ENCODE data around the gene TRPM5.

TRPM5 gene

DNA sequence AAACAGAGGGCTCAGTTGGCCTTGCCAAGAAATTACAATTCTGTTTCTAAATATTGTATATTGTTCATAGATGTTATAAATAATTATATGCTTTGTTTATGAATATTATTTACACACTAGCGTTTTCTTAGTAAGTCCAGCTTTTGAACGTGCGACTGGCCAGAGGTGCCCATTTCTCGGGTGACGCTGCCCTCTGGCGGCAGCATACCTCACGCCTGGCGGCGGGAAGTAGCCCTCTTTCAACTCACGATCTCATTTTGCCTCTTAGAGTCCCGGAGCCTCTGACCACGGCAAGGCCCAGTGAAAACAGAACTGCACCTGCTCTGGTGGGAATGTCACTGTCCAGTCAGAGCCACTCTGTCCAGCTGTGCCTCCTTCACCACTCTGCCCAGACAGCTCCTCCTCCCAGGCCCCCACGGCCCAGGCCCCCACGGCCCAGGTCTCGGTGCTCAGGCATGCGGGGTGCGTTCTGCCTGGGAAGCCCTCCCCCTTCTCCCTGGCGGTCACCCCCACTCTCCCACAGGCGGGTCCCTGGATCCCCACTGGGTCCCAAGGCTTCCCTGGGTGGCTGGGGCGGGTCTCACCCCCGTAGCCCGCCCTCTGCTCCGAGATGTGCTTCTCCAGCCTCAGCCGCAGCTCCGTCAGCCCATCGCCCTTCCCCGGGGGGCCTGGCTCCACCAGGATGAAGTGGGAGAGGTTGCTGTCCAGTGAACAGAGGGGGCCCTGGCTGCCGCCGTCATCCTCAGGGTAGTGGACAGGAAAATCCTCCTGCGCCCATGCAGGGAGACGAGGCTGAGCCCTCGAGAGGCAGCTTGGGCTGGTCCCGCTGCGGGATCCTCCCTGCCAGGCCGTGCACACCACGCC lies 24.4 kb downstream of the TRPM5 start:
- no peak for DNase-seq

DNA sequence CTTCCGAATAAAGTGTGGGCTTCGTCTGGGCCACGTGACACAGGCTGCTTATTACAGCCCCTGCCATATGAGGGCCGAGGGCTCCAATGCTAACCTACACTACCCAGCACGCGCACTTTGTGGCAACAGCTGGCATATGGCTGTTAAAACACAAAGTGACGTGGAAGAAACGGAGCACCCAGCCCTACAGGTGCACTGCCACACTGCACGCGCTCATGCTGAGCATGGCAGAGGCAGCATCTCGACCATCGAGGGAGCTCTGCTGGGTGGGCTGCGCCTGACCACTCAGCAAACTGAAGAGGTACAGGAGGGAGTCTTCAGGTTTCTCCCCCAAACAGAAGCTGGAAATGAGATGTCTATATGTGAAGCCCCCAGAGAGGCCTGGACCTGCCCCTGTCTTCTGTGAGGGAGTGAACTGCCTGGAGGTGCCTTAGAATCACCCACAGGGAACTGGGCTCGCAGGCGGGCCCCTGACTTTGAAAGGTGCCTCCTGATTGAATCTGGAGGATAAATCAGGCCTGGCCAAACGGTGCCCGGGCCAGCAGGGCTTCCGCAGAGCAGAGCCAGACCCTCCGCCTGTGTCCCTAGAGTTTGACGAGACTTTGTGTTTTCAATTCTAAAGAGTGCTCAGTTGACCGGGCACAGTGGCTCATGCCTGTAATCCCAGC lies 25.5 kb downstream of the TRPM5 start:
- DNase-seq, result no peak

DNA sequence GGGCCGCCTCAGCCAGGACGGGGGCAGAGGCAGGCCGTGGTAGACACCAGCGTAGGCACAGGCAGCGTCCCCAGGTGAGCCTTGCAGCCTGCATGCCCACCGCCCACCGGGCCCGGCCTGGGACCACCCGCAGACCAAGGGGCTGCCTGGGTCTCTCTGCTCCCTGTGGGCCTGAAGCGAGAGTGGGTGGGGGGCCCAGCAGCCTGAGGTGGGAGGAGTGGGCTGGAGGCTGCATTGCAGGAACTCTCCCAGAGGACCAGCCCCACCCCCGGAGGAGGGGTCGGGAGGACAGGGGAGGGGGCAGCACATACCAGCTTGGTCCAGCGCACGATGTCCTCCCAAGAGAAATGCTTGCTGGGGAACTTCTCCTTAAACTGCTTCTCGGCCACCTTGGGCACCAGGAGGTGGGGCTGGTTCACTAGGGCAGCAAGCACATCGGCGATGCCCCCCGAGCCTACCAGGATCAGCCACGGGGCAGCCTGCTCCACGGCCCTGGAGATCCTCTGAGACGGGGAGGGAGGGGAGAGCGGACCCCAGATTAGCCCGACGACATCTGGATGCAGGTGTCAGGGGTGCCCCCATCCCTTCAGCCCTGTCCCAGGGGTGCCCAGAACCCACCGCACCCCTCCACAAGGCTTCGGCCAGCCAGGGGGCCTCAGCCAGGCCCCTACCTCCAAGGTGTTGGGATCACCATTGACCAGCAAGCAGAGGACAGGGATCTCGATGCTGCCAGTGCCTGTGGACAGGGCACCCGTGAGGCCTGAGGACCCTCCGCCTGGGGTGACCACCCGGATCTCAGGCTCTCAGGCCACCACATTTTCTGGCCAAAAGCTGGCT lies 26.2 kb downstream of the TRPM5 start:
- DNase-seq, result no peak

DNA sequence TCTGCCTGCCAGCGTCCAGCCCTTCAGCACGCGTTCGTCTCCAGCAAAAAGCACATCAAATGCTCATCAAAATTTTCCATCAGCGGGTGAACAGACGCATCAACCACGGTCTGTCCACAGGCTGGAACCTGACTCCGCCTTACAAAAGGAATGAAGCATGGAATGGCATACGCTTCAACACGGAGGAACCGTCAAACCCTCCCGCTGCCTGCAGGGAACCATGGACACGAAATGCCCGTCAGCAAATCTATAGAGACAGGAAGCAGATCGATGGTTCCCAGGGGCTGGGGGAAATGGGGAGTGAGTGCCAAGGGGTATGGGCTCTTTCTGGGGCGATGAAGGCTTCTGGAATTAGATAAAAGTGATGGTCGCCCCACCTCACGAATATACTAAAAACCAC lies 27.5 kb downstream of the TRPM5 start:
- DNase-seq, result no peak

DNA sequence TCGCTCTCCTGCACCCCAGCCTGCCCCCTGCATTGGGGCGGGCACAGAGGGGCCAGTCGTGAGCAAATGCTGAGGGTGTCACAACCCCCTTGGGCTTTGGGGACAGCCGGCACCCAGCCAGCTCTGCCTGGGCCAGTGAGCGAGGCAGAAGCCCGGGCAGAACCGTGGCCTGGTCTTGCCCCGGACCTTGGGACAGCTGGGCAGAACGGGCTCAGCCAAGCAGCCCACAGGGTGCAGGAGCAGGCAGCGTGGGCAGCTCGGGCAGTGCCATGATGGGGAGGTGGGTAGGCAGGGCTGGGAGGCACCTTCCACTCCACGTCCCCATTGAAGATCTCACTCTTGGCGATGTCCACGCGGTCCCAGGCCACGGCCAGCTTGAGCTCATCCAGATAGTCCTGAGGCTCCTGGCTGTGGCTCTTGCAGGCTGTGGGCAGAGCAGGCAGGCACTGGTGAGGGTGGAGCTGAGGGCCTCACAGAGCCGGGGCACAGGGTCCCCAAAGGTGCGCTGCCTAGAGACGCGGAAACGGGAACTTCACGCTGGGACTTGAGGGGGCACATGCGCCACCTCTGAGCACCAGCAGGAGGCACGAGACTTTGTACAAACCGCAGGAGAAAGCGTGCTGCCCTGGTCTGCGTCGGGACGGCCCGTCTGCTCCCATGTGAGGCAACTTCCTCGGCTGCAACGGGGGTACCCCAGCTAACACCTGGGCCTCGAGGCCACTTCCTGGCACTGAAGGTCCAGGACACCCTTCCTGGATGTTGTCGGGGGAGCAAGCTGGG lies 28.5 kb downstream of the TRPM5 start:
- no peak for DNase-seq

DNA sequence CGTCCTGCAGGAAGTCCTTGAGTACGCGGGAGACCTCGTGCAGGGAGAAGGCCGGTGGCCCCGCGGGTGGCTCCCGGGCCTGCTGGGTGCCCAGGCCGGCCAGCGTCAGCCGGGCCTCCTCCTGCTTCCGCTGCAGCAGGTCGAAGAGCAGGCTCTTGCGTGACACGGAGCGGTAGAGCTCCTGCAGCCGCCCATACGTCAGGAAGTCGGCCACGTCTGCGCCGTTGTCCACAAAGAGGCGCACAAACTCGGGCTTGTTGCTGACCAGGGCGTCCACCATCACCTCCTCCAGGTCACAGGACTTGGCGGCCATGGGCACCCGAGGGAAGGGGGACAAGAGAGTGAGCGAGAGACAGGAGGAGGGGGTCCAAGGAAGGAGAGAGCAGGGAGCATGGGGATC lies 29.1 kb downstream of the TRPM5 start:
- no peak for DNase-seq

DNA sequence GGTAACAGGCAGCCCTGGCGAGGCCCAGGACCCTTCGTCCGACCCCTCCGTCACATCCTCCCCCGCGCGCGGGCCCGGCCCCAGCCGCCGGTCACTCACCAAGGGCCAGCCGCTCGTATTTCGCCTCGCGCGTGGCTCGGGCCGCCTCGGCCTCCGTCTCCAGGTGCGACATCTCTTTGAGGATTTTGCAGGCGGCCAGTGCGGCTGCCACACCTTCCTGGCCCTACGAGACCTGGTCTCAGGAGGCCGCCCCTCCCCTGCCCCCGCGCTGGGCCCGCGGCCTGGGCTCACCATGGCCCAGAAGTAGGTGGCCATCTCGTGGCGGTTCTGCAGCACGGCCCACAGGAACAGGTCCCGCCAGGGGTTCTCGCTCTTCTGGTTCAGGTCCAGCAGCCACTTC lies 29.7 kb downstream of the TRPM5 start:
- DNase-seq, result no peak

DNA sequence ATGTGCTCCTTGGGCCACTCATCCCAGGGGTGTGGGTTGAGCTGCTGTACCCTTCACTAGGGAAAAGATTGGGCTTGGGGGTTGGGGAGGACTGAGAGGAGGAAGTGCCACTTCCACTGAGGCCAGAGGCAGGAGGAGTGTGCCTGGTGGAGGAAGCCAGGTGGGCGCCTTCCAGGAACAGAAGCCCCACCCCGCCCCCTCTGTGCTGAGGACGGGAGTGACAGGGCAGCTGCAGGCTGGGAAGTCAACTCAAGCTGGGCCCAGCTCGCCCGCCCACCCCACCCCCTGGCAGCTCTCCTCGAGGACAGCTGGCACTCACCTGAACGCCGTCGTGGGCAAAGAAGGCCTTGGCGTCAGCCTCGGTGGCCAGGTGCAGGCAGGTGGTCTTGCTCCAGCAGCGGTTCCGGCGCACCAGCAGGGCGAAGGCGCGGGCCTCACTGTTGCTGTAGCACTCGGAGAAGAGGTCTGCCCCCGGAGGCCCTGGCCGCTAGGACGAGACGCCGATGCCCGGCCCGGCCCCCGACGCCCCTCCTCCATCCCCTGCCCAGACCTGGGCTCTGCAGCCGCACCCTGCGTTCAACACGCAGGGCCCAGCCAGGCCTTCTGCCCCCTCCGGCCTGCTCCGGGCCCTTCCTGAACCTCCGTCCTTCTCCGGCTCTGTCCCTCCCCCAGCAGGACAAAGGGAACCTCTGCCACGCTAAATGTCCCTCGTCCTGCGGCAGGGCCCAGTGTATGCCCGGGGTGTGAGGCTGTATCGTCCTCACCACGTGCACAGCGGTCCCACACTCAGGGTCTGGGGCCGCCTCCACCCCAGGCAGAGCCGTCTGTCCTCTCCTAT lies 30.4 kb downstream of the TRPM5 start:
- DNase-seq, result no peak

DNA sequence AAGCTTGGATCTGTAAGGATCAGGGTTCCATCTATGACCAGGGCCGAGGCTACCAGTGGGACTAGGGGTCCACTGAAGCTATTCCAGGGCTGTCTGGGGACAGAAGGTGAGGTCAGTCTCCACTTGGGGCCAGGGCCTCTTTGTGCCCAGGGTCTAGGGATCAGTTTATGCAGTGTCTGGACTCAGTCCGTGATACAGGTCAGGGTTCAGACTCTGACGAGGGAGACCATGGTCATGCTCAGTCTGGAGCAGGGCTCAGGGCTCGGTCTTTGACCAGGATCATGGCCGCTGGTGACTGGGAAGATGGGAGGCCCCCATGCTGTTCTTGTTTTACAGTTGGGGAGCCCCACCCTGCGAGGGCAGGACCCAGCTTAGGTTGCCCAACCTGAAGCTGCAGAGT lies 32.0 kb downstream of the TRPM5 start:
- no peak for DNase-seq

DNA sequence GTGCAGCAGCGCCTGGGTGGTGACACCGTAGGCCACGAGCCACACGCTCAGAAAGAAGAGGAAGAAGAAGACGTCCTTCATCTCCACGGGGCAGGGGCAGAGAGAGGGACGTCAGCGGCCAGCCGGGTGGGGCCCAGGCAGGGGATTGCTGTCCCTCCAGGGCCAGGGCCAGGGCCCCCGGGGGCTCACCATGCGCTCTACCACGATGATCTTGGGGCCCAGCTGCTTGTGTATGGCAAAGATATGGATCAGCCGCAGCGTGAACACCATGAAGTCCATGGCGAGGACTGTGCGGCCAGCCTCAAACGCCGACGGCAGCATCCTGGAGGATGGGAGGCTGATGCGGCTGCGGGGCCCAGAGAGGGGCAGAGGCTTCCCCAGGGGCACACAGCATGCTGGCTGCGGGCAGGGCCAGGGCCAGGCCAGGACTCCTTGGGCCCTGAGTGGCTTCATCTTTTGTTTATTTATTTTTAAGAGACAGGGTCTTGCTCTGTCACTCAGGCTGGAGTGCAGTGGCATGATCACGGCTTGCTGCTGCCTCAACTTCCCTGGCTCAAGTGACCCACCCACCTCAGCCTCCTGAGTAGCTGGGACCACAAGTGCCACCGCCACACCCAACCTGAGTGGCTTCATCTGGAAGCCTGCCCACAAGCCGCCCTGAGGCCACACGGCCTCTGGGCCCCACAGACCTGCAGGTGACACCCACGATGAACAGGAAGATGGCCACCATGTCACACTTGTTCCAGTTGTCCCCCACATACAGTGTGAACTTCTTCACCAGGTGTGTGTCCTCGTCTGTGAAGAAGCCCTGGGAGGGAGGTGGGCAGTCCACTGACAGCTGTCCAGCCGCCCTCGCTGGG lies 32.6 kb downstream of the TRPM5 start:
- no peak for DNase-seq

DNA sequence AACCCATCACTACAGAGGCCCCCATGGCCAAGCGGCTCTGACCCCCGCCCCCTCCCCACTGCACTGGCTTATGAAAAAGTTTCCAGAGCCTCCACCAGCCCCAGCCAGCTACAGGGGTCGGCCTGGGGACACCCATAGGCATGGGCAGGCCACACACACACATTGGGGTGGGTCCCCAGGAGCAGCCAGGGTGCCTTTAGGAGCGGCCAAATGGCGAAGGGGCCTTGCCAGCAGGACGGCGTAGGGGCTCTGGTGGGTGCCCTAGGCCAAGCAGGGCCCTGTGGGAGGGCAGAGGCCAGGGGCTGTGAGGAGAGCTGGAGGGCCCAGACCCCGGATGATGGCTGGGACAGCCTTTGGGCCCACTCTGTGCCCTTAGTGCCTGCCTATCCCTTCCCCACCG lies 33.7 kb downstream of the TRPM5 start:
- no peak for DNase-seq

DNA sequence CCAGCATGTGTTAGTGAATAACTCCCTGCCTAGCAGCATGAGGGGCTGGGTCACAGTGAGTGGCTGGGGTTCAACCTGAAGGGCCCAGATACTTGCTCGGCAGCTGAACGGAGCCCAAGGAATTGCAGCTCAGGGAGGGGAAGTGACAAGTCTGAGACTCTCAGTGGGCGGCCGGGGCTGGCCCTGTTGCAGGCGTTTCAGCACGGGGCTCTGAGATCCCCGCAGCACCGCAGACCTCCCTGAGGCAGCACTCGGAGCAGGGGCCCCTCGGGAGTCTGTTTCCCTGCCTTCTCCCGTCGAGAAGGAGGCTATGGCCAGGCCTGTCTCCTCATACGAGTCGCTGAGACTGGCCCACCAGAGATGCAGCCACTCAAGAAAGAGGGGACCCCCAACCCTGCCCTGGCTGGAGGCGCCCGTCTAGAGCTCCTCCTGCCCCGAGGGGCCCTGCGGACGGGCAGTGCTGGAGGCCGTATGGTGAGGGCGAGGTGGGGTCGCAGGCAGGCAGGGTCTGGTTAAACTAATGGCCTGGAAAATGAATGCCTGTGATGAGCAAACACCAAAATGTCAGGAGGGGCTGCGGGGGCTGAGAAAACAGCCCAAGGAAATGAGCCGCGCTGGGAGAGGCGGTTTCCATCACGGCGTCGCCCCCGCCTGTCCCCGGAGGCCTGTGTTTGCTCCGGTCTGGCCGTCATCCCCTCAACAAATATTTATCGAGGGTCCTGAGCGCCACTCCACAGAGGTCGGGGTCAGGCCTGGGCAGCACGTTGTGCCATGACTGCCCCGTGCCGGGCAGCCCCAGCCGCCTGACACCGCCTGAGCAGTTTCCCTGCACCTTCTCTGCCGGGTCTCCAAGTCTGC lies 34.5 kb downstream of the TRPM5 start:
- no peak for DNase-seq

DNA sequence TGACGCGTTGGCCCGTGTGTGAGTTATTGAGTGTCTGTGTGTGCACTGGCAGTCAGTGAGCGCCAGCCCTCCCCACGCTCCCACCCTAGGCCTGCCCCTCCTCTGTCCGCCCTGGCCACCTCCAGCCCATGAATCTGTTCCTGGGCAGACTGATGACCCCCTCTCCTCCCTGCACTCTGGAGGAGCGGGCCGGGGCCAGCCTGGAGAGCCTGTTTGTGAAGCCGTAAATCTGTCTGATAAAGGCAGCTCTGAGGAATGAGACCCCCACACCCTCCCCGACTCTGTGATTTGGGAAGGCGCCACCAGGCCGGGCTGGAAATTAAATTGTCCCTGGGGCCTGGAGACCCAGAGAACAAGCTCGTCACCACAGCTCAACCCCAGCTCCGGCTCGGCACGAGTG lies 35.2 kb downstream of the TRPM5 start:
- DNase-seq, result no peak

DNA sequence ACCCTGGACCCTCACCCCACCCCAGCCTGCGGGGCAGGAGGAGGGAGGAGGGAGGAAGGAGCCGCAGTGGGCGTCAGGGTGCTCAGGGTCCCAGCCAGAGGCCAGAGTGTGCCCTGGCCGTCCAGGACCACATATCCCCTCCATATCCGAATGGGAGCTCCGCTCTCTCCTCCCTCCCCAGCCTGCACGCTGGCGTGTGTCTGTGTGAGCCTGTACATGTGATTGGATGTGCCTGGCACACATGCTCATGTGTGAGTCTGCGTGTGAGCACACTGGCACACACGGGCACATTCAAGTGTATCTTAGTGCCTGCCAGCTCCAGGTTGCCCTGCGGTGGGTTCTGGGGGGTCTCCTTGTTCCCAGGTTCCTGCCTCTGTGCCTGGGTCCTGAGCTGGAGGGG lies 35.6 kb downstream of the TRPM5 start:
- DNase-seq, result no peak

DNA sequence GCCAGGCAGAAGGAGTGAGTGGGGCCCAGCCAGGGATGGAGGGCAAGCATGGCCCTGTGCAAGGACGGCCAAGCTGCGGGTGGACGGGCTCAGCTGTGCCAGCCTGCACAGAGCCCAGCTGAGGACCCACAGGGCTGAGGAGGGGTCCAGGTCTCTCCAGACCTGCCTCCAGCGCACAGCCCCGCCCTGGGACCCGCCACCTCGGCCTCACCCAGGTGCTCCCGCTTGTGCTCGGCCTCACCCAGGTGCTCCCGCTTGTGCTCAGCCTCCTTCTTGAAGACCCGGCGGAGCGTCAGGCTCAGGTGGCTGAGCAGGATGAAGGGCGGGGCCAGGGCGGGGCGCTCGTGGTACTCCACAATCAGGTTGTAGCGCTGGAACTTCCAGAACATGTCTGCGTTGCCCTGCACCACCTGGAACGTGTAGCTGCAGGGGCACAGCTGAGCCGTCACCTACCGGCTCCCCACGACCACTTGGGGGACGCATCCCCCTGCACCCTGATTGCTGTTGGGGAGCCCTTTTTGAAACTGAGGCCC lies 37.4 kb downstream of the TRPM5 start:
- no peak for DNase-seq

DNA sequence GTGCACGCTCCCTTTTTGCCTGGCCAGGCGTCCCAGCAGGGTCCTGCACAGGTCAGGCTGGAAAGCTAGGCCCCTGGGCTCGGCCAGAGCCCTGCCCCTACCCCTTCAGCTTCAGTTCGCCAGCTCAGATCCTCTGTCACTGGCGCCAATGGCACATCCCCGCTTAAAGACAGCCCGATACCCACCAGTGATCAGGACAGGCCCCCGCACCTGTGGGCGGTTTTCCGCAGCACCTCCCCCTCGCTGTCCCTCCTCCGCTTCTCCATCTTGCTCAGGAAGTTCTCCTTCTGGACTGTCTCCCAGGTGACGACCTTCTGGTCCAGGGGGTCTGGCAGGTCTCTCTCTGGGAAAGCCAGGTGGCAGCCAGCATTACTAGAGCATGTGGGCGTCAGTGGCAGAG lies 37.9 kb downstream of the TRPM5 start:
- DNase-seq, result no peak

DNA sequence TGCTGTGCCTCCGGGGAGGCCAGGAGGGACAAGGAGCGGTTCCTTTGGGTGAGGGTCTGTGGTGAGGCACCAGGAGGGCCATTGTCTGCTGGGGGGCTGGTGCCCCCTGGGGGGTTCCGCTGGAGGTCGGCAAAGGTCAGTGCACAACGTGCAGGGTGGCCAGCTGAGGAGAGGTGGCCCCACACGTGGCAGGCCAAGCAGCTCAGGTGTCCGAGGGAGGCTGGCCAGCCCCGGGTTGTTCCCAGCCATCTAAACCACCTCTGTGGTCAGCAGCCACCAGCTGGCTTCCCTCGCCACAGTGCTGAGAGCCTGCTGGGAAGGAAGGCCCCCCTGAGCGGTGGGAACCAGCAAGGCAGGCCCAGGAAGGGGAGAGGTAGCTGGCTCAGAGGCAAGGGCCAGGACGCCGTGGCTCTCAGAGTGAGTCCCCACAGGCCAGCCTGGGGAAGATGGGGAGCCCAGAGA lies 39.5 kb downstream of the TRPM5 start:
- DNase-seq, result no peak

DNA sequence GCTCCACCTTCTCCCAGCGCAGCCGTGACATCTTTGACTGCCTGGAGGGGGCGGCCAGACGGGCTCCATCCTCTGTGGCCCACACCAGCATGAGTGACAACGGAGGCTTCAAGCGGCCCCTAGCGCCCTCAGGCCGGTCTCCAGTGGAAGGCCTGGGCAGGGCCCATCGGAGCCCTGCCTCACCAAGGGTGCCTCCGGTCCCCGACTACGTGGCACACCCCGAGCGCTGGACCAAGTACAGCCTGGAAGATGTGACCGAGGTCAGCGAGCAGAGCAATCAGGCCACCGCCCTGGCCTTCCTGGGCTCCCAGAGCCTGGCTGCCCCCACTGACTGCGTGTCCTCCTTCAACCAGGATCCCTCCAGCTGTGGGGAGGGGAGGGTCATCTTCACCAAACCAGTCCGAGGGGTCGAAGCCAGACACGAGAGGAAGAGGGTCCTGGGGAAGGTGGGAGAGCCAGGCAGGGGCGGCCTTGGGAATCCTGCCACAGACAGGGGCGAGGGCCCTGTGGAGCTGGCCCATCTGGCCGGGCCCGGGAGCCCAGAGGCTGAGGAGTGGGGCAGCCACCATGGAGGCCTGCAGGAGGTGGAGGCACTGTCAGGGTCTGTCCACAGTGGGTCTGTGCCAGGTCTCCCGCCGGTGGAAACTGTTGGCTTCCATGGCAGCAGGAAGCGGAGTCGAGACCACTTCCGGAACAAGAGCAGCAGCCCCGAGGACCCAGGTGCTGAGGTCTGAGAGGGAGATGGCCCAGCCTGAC lies 41.2 kb downstream of the TRPM5 start:
- no peak for DNase-seq

DNA sequence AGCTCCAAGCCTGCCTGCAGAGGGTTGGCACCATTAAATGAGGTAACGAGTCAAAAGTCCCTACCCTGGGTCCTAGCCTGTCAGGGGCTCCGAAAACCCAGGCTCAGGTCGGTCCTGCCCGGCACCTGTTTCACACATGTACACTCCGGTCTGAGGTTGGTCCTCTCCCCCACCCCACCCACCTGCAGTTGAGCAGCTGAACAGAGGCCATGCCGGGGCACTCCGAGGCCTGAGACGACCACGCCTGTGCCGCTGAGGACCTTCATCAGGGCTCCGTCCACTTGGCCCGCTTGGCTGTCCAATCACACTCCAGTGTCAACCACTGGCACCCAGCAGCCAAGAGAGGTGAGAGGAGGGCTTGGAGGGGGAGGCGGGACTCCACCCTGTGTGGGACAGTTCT lies 42.2 kb downstream of the TRPM5 start:
- no peak for DNase-seq
